H9 (cell line): ENCODE measurements around the gene EPHB2. TPM values are rescaled to one million over a fixed set of nuclear protein-coding genes. Genes with fewer than 3 reads are reported as not detected.

Source experiments
- DNase-seq: peaks from one replicate; pipeline ENCODE4 v3.0.0-alpha.2; 2017
- H2AFZ ChIP-seq: one replicate; pipeline ENCODE4 v1.6.1; 2013; ENCODE audit warnings: mild to moderate bottlenecking, low read length, control low read depth, moderate library complexity
- H2AK5ac ChIP-seq: 2 replicates; pipeline ENCODE4 v1.6.1; 2013; ENCODE audit warnings: low read length, control low read depth, mixed read lengths; ENCODE audit not compliant: insufficient read length
- H2BK120ac ChIP-seq: one replicate; pipeline ENCODE4 v1.6.1; 2013; ENCODE audit warnings: low read depth, mild to moderate bottlenecking, low read length, control low read depth, inconsistent platforms; ENCODE audit not compliant: poor library complexity, severe bottlenecking
- H2BK12ac ChIP-seq: 2 replicates; pipeline ENCODE4 v1.6.1; 2013; ENCODE audit warnings: low read length, control low read depth, mixed read lengths, low read depth; ENCODE audit not compliant: insufficient read length
- H2BK15ac ChIP-seq: 2 replicates; pipeline ENCODE4 v1.6.1; 2013; ENCODE audit warnings: low read depth, low read length, control low read depth
- H2BK20ac ChIP-seq: one replicate; pipeline ENCODE4 v1.6.1; 2013; ENCODE audit warnings: low read depth, mild to moderate bottlenecking, low read length, control low read depth, inconsistent platforms; ENCODE audit not compliant: poor library complexity, severe bottlenecking
- H2BK5ac ChIP-seq: 2 replicates; pipeline ENCODE4 v1.6.1; 2013; ENCODE audit warnings: low read length, control low read depth, mixed read lengths; ENCODE audit not compliant: insufficient read length
- H3K14ac ChIP-seq: 2 replicates; pipeline ENCODE4 v1.6.1; 2013; ENCODE audit warnings: low read length, control low read depth; ENCODE audit not compliant: insufficient read depth
- H3K18ac ChIP-seq: 2 replicates; pipeline ENCODE4 v1.6.1; 2013; ENCODE audit warnings: low read depth, mild to moderate bottlenecking, mixed read lengths, low read length, control low read depth; ENCODE audit not compliant: insufficient read length
- H3K23ac ChIP-seq: 2 replicates; pipeline ENCODE4 v1.6.1; 2013; ENCODE audit warnings: low read length, control low read depth, mixed read lengths, low read depth; ENCODE audit not compliant: insufficient read length
- H3K23me2 ChIP-seq: 2 replicates; pipeline ENCODE4 v1.6.1; 2013; ENCODE audit warnings: low read depth, mild to moderate bottlenecking, mixed read lengths, low read length, control low read depth; ENCODE audit not compliant: insufficient read length, poor library complexity, severe bottlenecking
- H3K27ac ChIP-seq: 2 replicates; pipeline ENCODE4 v1.5.1; 2013; ENCODE audit warnings: low read length, control low read depth, mixed read lengths, low read depth; ENCODE audit not compliant: insufficient read length
- H3K27me3 ChIP-seq: 2 replicates; pipeline ENCODE4 v1.6.1; 2013; ENCODE audit warnings: low read length, control low read depth, inconsistent platforms; ENCODE audit not compliant: insufficient read depth
- H3K4ac ChIP-seq: 2 replicates; pipeline ENCODE4 v1.6.1; 2013; ENCODE audit warnings: low read depth, mild to moderate bottlenecking, control low read depth, inconsistent platforms, low read length, moderate library complexity
- H3K4me1 ChIP-seq: 2 replicates; pipeline ENCODE4 v1.6.1; 2013; ENCODE audit warnings: low read length, control low read depth, inconsistent platforms; ENCODE audit not compliant: insufficient read depth
- H3K4me2 ChIP-seq: 2 replicates; pipeline ENCODE4 v1.6.1; 2013; ENCODE audit warnings: low read length, control low read depth, mixed read lengths; ENCODE audit not compliant: insufficient read length, insufficient read depth
- H3K56ac ChIP-seq: 2 replicates; pipeline ENCODE4 v1.6.1; 2013; ENCODE audit warnings: low read depth, mild to moderate bottlenecking, mixed read lengths, low read length, control low read depth; ENCODE audit not compliant: insufficient read length
- H3K79me1 ChIP-seq: 2 replicates; pipeline ENCODE4 v1.6.1; 2013; ENCODE audit warnings: low read depth, mild to moderate bottlenecking, moderate library complexity, low read length, control low read depth, inconsistent platforms; ENCODE audit not compliant: insufficient read depth, poor library complexity, severe bottlenecking
- H3K79me2 ChIP-seq: 2 replicates; pipeline ENCODE4 v1.6.1; 2013; ENCODE audit warnings: low read length, control low read depth, inconsistent platforms; ENCODE audit not compliant: insufficient read depth
- H3K9ac ChIP-seq: 2 replicates; pipeline ENCODE4 v1.6.1; 2013; ENCODE audit warnings: low read length, control low read depth, mixed read lengths; ENCODE audit not compliant: insufficient read length; ENCODE audit errors: extremely low read depth
- H3K9me3 ChIP-seq: one replicate; pipeline ENCODE4 v1.6.1; 2013; ENCODE audit warnings: low read depth, low read length, inconsistent platforms; ENCODE audit not compliant: control insufficient read depth
- H3T11ph ChIP-seq: one replicate; pipeline ENCODE4 v1.6.1; 2013; ENCODE audit warnings: mild to moderate bottlenecking, low read length, control low read depth, inconsistent platforms
- H4K20me1 ChIP-seq: one replicate; pipeline ENCODE4 v1.6.1; 2013; ENCODE audit not compliant: control insufficient read depth, insufficient read length, insufficient read depth
- H4K5ac ChIP-seq: 2 replicates; pipeline ENCODE4 v1.6.1; 2013; ENCODE audit warnings: low read depth, mild to moderate bottlenecking, mixed read lengths, low read length, control low read depth; ENCODE audit not compliant: insufficient read length
- H4K8ac ChIP-seq: replicated peaks from 2 replicates; pipeline ENCODE4 v1.6.1; 2013; ENCODE audit warnings: low read length, control low read depth, mixed read lengths, low read depth; ENCODE audit not compliant: insufficient read length
- H4K91ac ChIP-seq: 2 replicates; pipeline ENCODE4 v1.6.1; 2013; ENCODE audit warnings: low read depth, mild to moderate bottlenecking, moderate library complexity, mixed read lengths, low read length, control low read depth; ENCODE audit not compliant: insufficient read length
- H3K27ac Mint-ChIP-seq, 3 experiments: 2 replicates in 2 of 3; 3 replicates in 1 of 3; pipeline ENCODE4 v1.8.0; 2020 to 2021; ENCODE audit warnings: mixed read lengths in 3 of 3, mild to moderate bottlenecking in 1 of 3, moderate library complexity in 1 of 3
- H3K27me3 Mint-ChIP-seq: 2 replicates; pipeline ENCODE4 v1.8.0; 2021; ENCODE audit warnings: low read depth, mild to moderate bottlenecking, moderate library complexity, mixed read lengths
- H3K36me3 Mint-ChIP-seq, 3 experiments: 2 replicates in 2 of 3; 3 replicates in 1 of 3; pipeline ENCODE4 v1.8.0; 2020 to 2021; ENCODE audit warnings: low read depth in 3 of 3, mixed read lengths in 3 of 3; ENCODE audit not compliant: insufficient read depth in 1 of 3
- H3K4me1 Mint-ChIP-seq, 2 experiments: 2 replicates each; pipeline ENCODE4 v1.8.0; 2020; ENCODE audit warnings: mixed read lengths in 2 of 2
- H3K4me3 Mint-ChIP-seq, 2 experiments: 2 replicates in 1 of 2; 3 replicates in 1 of 2; pipeline ENCODE4 v1.8.0; 2020 to 2021; ENCODE audit warnings: mild to moderate bottlenecking in 2 of 2, mixed read lengths in 2 of 2, moderate library complexity in 1 of 2
- H3K9me3 Mint-ChIP-seq, 2 experiments: 2 replicates in 1 of 2; 3 replicates in 1 of 2; pipeline ENCODE4 v1.8.0; 2020; ENCODE audit warnings: mild to moderate bottlenecking in 2 of 2, mixed read lengths in 2 of 2, moderate library complexity in 1 of 2
- WGBS: extraction: QIAGEN DNeasy Blood & Tissue Kit; methylation state at CpG from one replicate; pipeline ENCODE4 v1.1.7; 2013; ENCODE audit warnings: missing lambda C conversion rate, low lambda C conversion rate, mixed read lengths; ENCODE audit not compliant: insufficient read length; ENCODE audit errors: extremely low coverage; 5-methylcytosine and 5-hydroxymethylcytosine counted together
- total RNA-seq: library from RNA; stranded (reverse); gene quantifications from 2 replicates; pipeline ENCODE4 v1.2.1, GENCODE V29; 2021
- TF ChIP-seq, protein P1 (sequence below): fragments of 200-600 bp; sonication (generic); conservative IDR thresholded peaks from 3 replicates; pipeline ENCODE4 v1.8.0; 2021; ENCODE audit warnings: antibody characterized with exemption, mild to moderate bottlenecking

The EPHB2 gene
- total RNA-seq, 1 experiment from 2014 or later: 9.5 TPM

DNA sequence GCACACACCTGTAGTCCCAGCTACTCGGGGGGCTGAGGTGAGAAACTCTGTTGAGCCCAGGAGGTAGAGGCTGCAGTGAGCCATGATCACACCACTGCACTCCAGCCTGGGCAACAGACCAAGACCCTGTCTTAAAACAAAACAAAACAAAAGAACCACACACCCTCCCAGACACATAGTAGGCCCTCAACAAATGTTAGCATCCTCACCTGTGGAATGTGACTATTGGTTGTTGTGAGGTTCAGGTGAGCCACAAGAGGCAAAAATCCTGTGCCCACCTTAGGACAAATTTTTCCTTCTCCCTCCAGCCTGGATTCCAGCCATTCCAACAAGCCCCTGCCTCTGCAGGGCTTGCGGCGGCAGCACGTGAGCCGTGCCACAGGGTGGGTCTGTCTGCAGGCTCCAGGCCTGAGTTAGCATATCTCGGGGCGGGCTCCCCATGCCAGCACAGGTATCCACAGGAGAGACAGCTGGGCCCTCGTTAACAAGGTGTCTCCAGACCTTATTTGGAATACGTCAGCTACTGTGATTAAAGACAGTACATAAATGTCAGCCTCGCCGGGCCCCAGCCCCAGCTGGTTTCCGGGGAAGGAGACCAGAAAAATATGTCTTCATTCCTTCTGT, 40.2 kb upstream of the EPHB2 start:
- Histone ChIP-seq H3K4me2 (no peak overlapping the region), H4K20me1 (no peaks in the 10 kb centered on the region), H2BK15ac (no peak overlapping the region), H3K14ac (peak overlapping the region; percentile 24; the same call in 1 of the 2 replicates), H3K27ac (no peak overlapping the region), H3K18ac (no peak overlapping the region), H2BK20ac (no peak overlapping the region), H3K23ac (no peak overlapping the region), H3K79me2 (no peaks in the 10 kb centered on the region), H4K5ac (no peak overlapping the region), H2AK5ac (no peak overlapping the region), H3K4ac (no peak overlapping the region), H3K79me1 (no peaks in the 10 kb centered on the region), H3K4me1 (no peaks in the 10 kb centered on the region), H2BK12ac (no peak overlapping the region), H3T11ph (no peak overlapping the region), H3K23me2 (no peaks in the 10 kb centered on the region), H3K9me3 (no peaks in the 10 kb centered on the region), H4K91ac (no peak overlapping the region), H3K27me3 (no peaks in the 10 kb centered on the region), H4K8ac (no peak overlapping the region), H2BK120ac (no peak overlapping the region), H2AFZ (no peak overlapping the region), H3K9ac (no peak overlapping the region), H2BK5ac (no peak overlapping the region), H3K56ac (no peak overlapping the region)
- H3K9me3 Mint-ChIP-seq: no peaks in the 10 kb centered on the region; a peak in 1 of 5 replicates
- TF ChIP-seq, protein P1, sequence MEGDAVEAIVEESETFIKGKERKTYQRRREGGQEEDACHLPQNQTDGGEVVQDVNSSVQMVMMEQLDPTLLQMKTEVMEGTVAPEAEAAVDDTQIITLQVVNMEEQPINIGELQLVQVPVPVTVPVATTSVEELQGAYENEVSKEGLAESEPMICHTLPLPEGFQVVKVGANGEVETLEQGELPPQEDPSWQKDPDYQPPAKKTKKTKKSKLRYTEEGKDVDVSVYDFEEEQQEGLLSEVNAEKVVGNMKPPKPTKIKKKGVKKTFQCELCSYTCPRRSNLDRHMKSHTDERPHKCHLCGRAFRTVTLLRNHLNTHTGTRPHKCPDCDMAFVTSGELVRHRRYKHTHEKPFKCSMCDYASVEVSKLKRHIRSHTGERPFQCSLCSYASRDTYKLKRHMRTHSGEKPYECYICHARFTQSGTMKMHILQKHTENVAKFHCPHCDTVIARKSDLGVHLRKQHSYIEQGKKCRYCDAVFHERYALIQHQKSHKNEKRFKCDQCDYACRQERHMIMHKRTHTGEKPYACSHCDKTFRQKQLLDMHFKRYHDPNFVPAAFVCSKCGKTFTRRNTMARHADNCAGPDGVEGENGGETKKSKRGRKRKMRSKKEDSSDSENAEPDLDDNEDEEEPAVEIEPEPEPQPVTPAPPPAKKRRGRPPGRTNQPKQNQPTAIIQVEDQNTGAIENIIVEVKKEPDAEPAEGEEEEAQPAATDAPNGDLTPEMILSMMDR: no peak
- H3K27me3 Mint-ChIP-seq: peaks cover 3% of the 10 kb centered on the region
- no CpG with 5 or more reads among the region's 12 CpGs for WGBS
- no peak overlapping the region for H3K27ac Mint-ChIP-seq
- DNase-seq: no peak
- H3K36me3 Mint-ChIP-seq: no peaks in the 10 kb centered on the region
- peaks cover 3 to 24% of the 10 kb centered on the region in 2 experiments for H3K4me1 Mint-ChIP-seq
- no peak overlapping the region for H3K4me3 Mint-ChIP-seq
